ENCODE measurements around the gene UBE2E2. TPM values are rescaled to one million over a fixed set of nuclear protein-coding genes. Genes with fewer than 3 reads are reported as not detected.

Gene UBE2E2
- total RNA-seq, 1 donor = 41.5 TPM

DNA sequence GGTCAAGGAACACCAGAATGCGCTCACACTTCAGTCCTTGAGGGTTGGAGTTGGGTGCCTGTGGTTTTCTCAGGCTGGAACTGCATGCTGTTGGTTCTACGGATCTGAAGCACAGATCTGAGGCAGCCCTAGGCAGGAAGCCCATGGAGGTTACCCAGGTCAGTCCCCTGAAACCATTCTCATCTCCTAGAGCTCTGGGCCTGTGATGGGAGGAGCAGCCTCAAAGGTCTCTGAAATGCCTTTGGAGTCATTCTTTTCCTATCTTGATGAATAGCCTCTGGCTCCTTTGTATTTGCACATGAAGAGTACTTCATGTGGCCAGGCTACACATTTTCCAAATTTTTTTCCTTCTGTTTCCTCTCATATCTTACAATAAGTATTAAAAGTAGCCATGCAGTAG is 423.3 kb downstream of the UBE2E2 start:
- DNase-seq (ENCODE audit: low read depth) = no peak
- H3K4me3 ChIP-seq (ENCODE audit: low read depth, low read length) = no peak overlapping the region
- TF ChIP-seq, protein P1, sequence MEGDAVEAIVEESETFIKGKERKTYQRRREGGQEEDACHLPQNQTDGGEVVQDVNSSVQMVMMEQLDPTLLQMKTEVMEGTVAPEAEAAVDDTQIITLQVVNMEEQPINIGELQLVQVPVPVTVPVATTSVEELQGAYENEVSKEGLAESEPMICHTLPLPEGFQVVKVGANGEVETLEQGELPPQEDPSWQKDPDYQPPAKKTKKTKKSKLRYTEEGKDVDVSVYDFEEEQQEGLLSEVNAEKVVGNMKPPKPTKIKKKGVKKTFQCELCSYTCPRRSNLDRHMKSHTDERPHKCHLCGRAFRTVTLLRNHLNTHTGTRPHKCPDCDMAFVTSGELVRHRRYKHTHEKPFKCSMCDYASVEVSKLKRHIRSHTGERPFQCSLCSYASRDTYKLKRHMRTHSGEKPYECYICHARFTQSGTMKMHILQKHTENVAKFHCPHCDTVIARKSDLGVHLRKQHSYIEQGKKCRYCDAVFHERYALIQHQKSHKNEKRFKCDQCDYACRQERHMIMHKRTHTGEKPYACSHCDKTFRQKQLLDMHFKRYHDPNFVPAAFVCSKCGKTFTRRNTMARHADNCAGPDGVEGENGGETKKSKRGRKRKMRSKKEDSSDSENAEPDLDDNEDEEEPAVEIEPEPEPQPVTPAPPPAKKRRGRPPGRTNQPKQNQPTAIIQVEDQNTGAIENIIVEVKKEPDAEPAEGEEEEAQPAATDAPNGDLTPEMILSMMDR (IDR thresholded peaks at IDR 0.05; ENCODE audit: insufficient read depth, low read depth, low read length) = no peak

DNA sequence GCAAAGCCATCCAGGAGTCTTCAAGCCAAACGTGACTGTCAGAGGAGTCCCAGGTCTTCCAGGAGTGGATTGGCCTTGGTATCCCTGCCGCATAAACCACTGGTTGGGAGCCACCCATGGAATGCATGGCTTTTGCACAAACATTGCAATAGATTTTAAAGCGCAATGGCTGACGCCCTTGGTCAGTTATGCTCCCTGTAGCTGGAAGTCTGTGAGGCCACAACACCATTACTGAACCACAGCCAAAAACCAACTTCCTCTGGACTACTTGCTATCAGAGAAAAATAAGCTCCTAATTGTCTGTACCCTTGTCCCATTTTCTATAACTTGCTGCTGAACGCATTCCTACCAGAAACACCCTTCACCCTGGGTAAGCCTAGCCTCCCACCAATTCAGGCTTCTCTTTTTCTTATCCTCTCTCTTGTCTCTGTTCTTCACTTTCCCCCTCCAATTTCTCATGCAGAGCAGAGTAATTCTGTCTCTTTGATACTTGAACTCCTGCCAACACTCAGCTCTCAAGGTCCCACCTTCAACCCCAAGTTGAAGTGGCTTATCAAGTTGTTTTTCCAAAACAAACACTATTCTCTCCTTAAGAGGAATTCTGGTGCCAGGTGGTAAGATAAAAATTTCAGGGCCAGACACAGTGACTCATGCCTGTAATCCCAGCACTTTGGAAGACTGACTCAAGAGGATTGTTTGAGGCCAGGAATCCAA is 426.2 kb downstream of the UBE2E2 start:
- DNase-seq (ENCODE audit: low read depth) = peak; percentile 71
- H3K4me3 ChIP-seq (ENCODE audit: low read depth, low read length) = no peak overlapping the region
- TF ChIP-seq, protein P1 (IDR thresholded peaks at IDR 0.05; ENCODE audit: insufficient read depth, low read depth, low read length) = no peak

DNA sequence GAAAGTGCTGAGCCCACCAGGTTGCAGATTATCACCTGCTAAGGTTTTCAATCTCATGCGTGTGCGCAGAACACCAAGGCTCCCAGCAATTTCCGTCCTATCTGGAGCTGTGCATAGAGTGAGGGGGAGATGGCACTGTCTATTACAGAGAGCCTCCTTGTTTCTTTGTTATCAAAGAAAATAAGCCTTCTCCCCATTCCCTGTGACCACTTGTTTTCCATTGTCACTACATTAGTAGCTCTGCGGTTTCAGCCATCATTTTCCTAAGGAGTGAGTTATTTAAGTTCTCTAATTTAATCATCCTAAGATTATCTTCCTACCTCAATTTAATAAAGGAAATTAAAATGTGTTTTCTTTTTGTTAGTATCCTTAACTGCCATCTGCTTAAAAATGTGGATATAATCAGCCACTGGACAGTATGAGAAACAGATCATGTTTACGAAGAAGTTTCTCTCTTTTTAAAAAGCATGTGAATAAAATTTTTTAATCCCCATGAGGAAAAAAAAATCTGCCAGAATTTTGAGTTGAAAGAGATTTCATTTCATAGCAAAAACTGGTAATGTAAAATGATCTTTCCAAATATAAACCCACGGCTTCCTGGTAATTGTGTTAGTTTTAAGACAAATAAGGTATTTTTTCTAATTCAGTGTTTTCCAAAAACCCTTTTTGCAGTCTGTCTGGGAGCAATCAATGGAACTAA is 430.3 kb downstream of the UBE2E2 start:
- DNase-seq (ENCODE audit: low read depth) = no peak
- TF ChIP-seq, protein P1 (IDR thresholded peaks at IDR 0.05; ENCODE audit: insufficient read depth, low read depth, low read length) = no peak
- H3K4me3 ChIP-seq (ENCODE audit: low read depth, low read length) = no peak overlapping the region

DNA sequence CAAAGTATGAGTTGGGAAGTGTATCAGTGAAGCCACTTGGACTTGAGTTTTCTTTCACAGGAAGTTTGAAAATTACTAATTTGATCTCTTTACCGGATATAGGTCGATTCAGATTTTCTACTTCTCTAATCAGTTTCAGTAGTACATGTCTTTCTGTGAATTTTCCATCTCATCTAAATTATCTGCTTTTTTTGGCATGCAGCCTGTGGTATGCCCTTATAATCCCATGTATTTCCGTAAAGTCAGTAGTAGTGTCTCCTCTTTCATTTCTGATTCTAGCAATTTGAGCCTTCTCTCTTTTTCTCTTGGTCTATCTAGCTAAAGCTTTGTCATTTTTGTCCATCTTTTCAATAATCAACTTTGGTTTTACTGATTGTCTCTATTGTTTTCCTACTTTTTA is 434.2 kb downstream of the UBE2E2 start:
- TF ChIP-seq, protein P1 (IDR thresholded peaks at IDR 0.05; ENCODE audit: insufficient read depth, low read depth, low read length) = no peak
- no peak overlapping the region for H3K4me3 ChIP-seq (ENCODE audit: low read depth, low read length)
- DNase-seq (ENCODE audit: low read depth) = no peak

- no peak overlapping the region for H3K4me3 ChIP-seq (ENCODE audit: low read depth, low read length)
- TF ChIP-seq, protein P1 (IDR thresholded peaks at IDR 0.05; ENCODE audit: insufficient read depth, low read depth, low read length) = no peak
- DNase-seq (ENCODE audit: low read depth) = peak; percentile 15
These were observed 437.5 kb downstream of the UBE2E2 start for GRCh38 chr3:23640471-23641146.

Small RNAs within 50 kb of the gene (small RNA-seq; reads per million reads assigned to genes)
- gene AC121251.1 (not detected), gene RF00019 (not detected), gene RNU6-788P (not detected), gene RNU6-922P (not detected)

All from fibroblast of villous mesenchyme (primary cell).